ENCODE data around the gene NPAS2. TPM values are rescaled to one million over a fixed set of nuclear protein-coding genes. Genes with fewer than 3 reads are reported as not detected.

Gene NPAS2
- polyA plus RNA-seq, 1 donor (not counting 4 experiments of a cell fraction or from before 2014, with no cell fraction given) = 17.7 TPM

- no peaks in the 10 kb centered on the region for H4K20me1 ChIP-seq (ENCODE audit: control insufficient read depth, extremely low read depth, insufficient read depth, low read length)
- H3K4me2 ChIP-seq (ENCODE audit: control insufficient read depth, extremely low read depth, insufficient read depth, low read depth, low read length) = no peak overlapping the region
- dilution Hi-C loops (cut with MboI; ENCODE audit: extremely low pct_ligation_motif_present, low sequenced_read_pairs) = loop anchor here (25.0 kb wide), 1 partner anchor 172 kb away; no protein-coding TSS in a partner anchor
These were observed 220.1 kb downstream of the NPAS2 start for GRCh38 chr2:101040072-101040471.

GRCh38 chr2:101040761-101041160 lies 220.8 kb downstream of the NPAS2 start:
- no peak overlapping the region for H3K9ac ChIP-seq (ENCODE audit: control insufficient read depth, extremely low read depth, insufficient read depth, low read length)
- H4K20me1 ChIP-seq (ENCODE audit: control insufficient read depth, extremely low read depth, insufficient read depth, low read length) = no peaks in the 10 kb centered on the region
- no peak overlapping the region for H2AFZ ChIP-seq (ENCODE audit: control insufficient read depth, low read length)
- H3K9me3 ChIP-seq (ENCODE audit: control insufficient read depth, low read depth, low read length) = no peaks in the 10 kb centered on the region
- no peaks in the 10 kb centered on the region for H3K4me1 ChIP-seq (ENCODE audit: control insufficient read depth, extremely low read depth, insufficient read depth, low read length)
- no peak overlapping the region for H3K4me2 ChIP-seq (ENCODE audit: control insufficient read depth, extremely low read depth, insufficient read depth, low read depth, low read length)
- no peak for DNase-seq (ENCODE audit: low read depth, low spot score)
- H3K79me2 ChIP-seq (ENCODE audit: control insufficient read depth, insufficient read depth, low read length) = no peaks in the 10 kb centered on the region
- dilution Hi-C loops (cut with MboI; ENCODE audit: extremely low pct_ligation_motif_present, low sequenced_read_pairs) = loop anchor here (25.0 kb wide), 1 partner anchor 172 kb away; no protein-coding TSS in a partner anchor
- no peak for TF ChIP-seq EZH2 (IDR thresholded peaks at IDR 0.05; ENCODE audit: low read length)
- no peak overlapping the region for H3K4me3 ChIP-seq (ENCODE audit: control insufficient read depth in 2 of 3, extremely low read depth in 1 of 3, insufficient read depth in 2 of 3, low read depth in 1 of 3, low read length in 3 of 3)
- peaks cover 11 to 17% of the 10 kb centered on the region in 2 experiments for H3K36me3 ChIP-seq (ENCODE audit: control insufficient read depth in 2 of 2, extremely low read depth in 1 of 2, insufficient read depth in 2 of 2, low read length in 2 of 2)
- FAIRE-seq = no peak
- H3K27ac ChIP-seq (ENCODE audit: control insufficient read depth, insufficient read depth, low read length) = no peak overlapping the region
- H3K27me3 ChIP-seq (ENCODE audit: control insufficient read depth, extremely low read depth, insufficient read depth, low read length) = no peaks in the 10 kb centered on the region
- H3K9me1 ChIP-seq (ENCODE audit: control insufficient read depth, extremely low read depth, insufficient read depth, low read length) = no peaks in the 10 kb centered on the region

More at GRCh38 chr2:101040072-101040471, 220.1 kb downstream of the NPAS2 start:
- FAIRE-seq (no peak), DNase-seq (ENCODE audit: low read depth, low spot score) (no peak)
- H3K36me3 ChIP-seq (ENCODE audit: control insufficient read depth in 2 of 2, extremely low read depth in 1 of 2, insufficient read depth in 2 of 2, low read length in 2 of 2) = peaks cover 18 to 19% of the 10 kb centered on the region in 2 experiments
- H3K9me1 ChIP-seq (ENCODE audit: control insufficient read depth, extremely low read depth, insufficient read depth, low read length) = no peaks in the 10 kb centered on the region
- H3K4me3 ChIP-seq (ENCODE audit: control insufficient read depth in 2 of 3, extremely low read depth in 1 of 3, insufficient read depth in 2 of 3, low read depth in 1 of 3, low read length in 3 of 3) = no peak overlapping the region
- no peaks in the 10 kb centered on the region for H3K4me1 ChIP-seq (ENCODE audit: control insufficient read depth, extremely low read depth, insufficient read depth, low read length)
- TF ChIP-seq, protein P1, sequence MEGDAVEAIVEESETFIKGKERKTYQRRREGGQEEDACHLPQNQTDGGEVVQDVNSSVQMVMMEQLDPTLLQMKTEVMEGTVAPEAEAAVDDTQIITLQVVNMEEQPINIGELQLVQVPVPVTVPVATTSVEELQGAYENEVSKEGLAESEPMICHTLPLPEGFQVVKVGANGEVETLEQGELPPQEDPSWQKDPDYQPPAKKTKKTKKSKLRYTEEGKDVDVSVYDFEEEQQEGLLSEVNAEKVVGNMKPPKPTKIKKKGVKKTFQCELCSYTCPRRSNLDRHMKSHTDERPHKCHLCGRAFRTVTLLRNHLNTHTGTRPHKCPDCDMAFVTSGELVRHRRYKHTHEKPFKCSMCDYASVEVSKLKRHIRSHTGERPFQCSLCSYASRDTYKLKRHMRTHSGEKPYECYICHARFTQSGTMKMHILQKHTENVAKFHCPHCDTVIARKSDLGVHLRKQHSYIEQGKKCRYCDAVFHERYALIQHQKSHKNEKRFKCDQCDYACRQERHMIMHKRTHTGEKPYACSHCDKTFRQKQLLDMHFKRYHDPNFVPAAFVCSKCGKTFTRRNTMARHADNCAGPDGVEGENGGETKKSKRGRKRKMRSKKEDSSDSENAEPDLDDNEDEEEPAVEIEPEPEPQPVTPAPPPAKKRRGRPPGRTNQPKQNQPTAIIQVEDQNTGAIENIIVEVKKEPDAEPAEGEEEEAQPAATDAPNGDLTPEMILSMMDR (optimal IDR thresholded peaks at IDR 0.05 in 1 of 3, IDR thresholded peaks at IDR 0.05 in 1 of 3, conservative IDR thresholded peaks at IDR 0.05 in 1 of 3; ENCODE audit: extremely low read depth in 1 of 3, insufficient read depth in 2 of 3, low read length in 3 of 3) = no peak
- no peak for TF ChIP-seq EZH2 (IDR thresholded peaks at IDR 0.05; ENCODE audit: low read length)
- H2AFZ ChIP-seq (ENCODE audit: control insufficient read depth, low read length) = no peak overlapping the region
- no peaks in the 10 kb centered on the region for H3K9me3 ChIP-seq (ENCODE audit: control insufficient read depth, low read depth, low read length)
- no peaks in the 10 kb centered on the region for H3K27me3 ChIP-seq (ENCODE audit: control insufficient read depth, extremely low read depth, insufficient read depth, low read length)
- no peak overlapping the region for H3K27ac ChIP-seq (ENCODE audit: control insufficient read depth, insufficient read depth, low read length)
- no peaks in the 10 kb centered on the region for H3K79me2 ChIP-seq (ENCODE audit: control insufficient read depth, insufficient read depth, low read length)
- H3K9ac ChIP-seq (ENCODE audit: control insufficient read depth, extremely low read depth, insufficient read depth, low read length) = no peak overlapping the region

- no peaks in the 10 kb centered on the region for H4K20me1 ChIP-seq (ENCODE audit: control insufficient read depth, extremely low read depth, insufficient read depth, low read length)
- no peak for TF ChIP-seq EZH2 (IDR thresholded peaks at IDR 0.05; ENCODE audit: low read length)
- TF ChIP-seq, protein P1 (optimal IDR thresholded peaks at IDR 0.05 in 1 of 3, IDR thresholded peaks at IDR 0.05 in 1 of 3, conservative IDR thresholded peaks at IDR 0.05 in 1 of 3; ENCODE audit: extremely low read depth in 1 of 3, insufficient read depth in 2 of 3, low read length in 3 of 3) = no peak
- DNase-seq (ENCODE audit: low read depth, low spot score) = no peak
- H3K27ac ChIP-seq (ENCODE audit: control insufficient read depth, insufficient read depth, low read length) = no peak overlapping the region
- H3K9ac ChIP-seq (ENCODE audit: control insufficient read depth, extremely low read depth, insufficient read depth, low read length) = no peak overlapping the region
- H3K4me3 ChIP-seq (ENCODE audit: control insufficient read depth in 2 of 3, extremely low read depth in 1 of 3, insufficient read depth in 2 of 3, low read depth in 1 of 3, low read length in 3 of 3) = no peak overlapping the region
- H3K36me3 ChIP-seq (ENCODE audit: control insufficient read depth in 2 of 2, extremely low read depth in 1 of 2, insufficient read depth in 2 of 2, low read length in 2 of 2) = peaks cover 10 to 15% of the 10 kb centered on the region in 2 experiments
- H3K4me1 ChIP-seq (ENCODE audit: control insufficient read depth, extremely low read depth, insufficient read depth, low read length) = no peaks in the 10 kb centered on the region
- H3K4me2 ChIP-seq (ENCODE audit: control insufficient read depth, extremely low read depth, insufficient read depth, low read depth, low read length) = no peak overlapping the region
- no peak for FAIRE-seq
- H3K27me3 ChIP-seq (ENCODE audit: control insufficient read depth, extremely low read depth, insufficient read depth, low read length) = no peaks in the 10 kb centered on the region
- no peaks in the 10 kb centered on the region for H3K79me2 ChIP-seq (ENCODE audit: control insufficient read depth, insufficient read depth, low read length)
- no peaks in the 10 kb centered on the region for H3K9me1 ChIP-seq (ENCODE audit: control insufficient read depth, extremely low read depth, insufficient read depth, low read length)
- no peaks in the 10 kb centered on the region for H3K9me3 ChIP-seq (ENCODE audit: control insufficient read depth, low read depth, low read length)
- no peak overlapping the region for H2AFZ ChIP-seq (ENCODE audit: control insufficient read depth, low read length)
- dilution Hi-C loops (cut with MboI; ENCODE audit: extremely low pct_ligation_motif_present, low sequenced_read_pairs) = loop anchor here (25.0 kb wide), 1 partner anchor 171 kb away; no protein-coding TSS in a partner anchor
These were observed 221.5 kb downstream of the NPAS2 start for GRCh38 chr2:101041413-101041812.

Data from keratinocyte (primary cell).